GM12878 (cell line): ENCODE data around the gene PMEL. TPM values are rescaled to one million over a fixed set of nuclear protein-coding genes. Genes with fewer than 3 reads are reported as not detected.
"Not testable (repeated sequence)": the region's sequence is repeated elsewhere in the genome, so short reads cannot be mapped to it uniquely, and the experiment has no call there.

Source experiments
- ATAC-seq: fragments of 200-7000 bp; cut with Tn5 transposase; 3 replicates; pipeline ENCODE4 v1.9.1; 2020; ENCODE audit warnings: mild to moderate bottlenecking, moderate library complexity
- BruUV-seq: library from RNA; stranded (reverse); fragments of 400-500 nt; replicated peaks from 2 replicates; lab custom pipeline; 2021; lab: Mats Ljungman, UMichigan
- CTCF ChIA-PET: fragments of 300-600 bp; sonication (Branson Sonifier 250); formaldehyde crosslinking; extraction: SDS; loops from one replicate; lab custom pipeline; 2021; ENCODE audit warnings: inconsistent platforms; lab: Yijun Ruan, JAX
- POLR2A ChIA-PET: fragments of 350-600 bp; formaldehyde crosslinking; extraction: SDS; loops from one replicate; lab custom pipeline; 2021; ENCODE audit warnings: inconsistent platforms; lab: Charles Lee
- RAD21 ChIA-PET: fragments of 300-600 bp; sonication (Branson Sonifier 250); formaldehyde crosslinking; loops from one replicate; lab custom pipeline; 2023; ENCODE audit warnings: antibody characterized with exemption; ENCODE audit not compliant: unreplicated experiment; lab: Charles Lee
- SMC1A ChIA-PET: fragments of 300-600 bp; sonication (Branson Sonifier 250); formaldehyde crosslinking; loops from one replicate; lab custom pipeline; 2023; ENCODE audit not compliant: unreplicated experiment, uncharacterized antibody; lab: Charles Lee
- DNase-seq: peaks from one replicate; pipeline ENCODE4 v3.0.0-alpha.2; 2011; ENCODE audit warnings: low read depth, low spot score
- FAIRE-seq: peaks from 3 replicates; lab custom pipeline; 2011; peaks lifted over from hg19 to GRCh38; lab: Jason Lieb, UNC
- H2AFZ ChIP-seq: 2 replicates; pipeline ENCODE4 v1.6.0; 2011; ENCODE audit warnings: low read depth, low read length, control low read depth; ENCODE audit not compliant: control insufficient read depth
- H3K27ac ChIP-seq: 2 replicates; pipeline ENCODE4 v1.5.1; 2011; ENCODE audit warnings: control low read depth; ENCODE audit not compliant: control insufficient read depth, insufficient read depth
- H3K27me3 ChIP-seq, 2 experiments: replicated peaks in 1 of 2; 2 replicates each; pipeline versions ENCODE4 v1.6.0 to v1.6.1; 2011; ENCODE audit warnings: low read length in 1 of 2; ENCODE audit not compliant: control insufficient read depth in 2 of 2, insufficient read depth in 2 of 2
- H3K36me3 ChIP-seq, 2 experiments: 2 replicates each; pipeline ENCODE4 v1.5.1; 2011; ENCODE audit warnings: low read length in 1 of 2; ENCODE audit not compliant: control insufficient read depth in 2 of 2, insufficient read depth in 2 of 2
- H3K4me1 ChIP-seq: 2 replicates; pipeline ENCODE4 v1.6.1; 2011; ENCODE audit warnings: mild to moderate bottlenecking, low read length, moderate library complexity, mixed read lengths; ENCODE audit not compliant: control insufficient read depth, insufficient read depth
- H3K4me2 ChIP-seq: 2 replicates; pipeline ENCODE4 v1.6.0; 2011; ENCODE audit warnings: control low read depth; ENCODE audit not compliant: control insufficient read depth, insufficient read depth
- H3K4me3 ChIP-seq: fragments of 200-600 bp; sonication (generic); 2 replicates; pipeline ENCODE4 v1.5.1; 2016
- H3K79me2 ChIP-seq: 2 replicates; pipeline ENCODE4 v1.6.0; 2011; ENCODE audit warnings: low read length; ENCODE audit not compliant: control insufficient read depth, insufficient read depth
- H3K9ac ChIP-seq: 2 replicates; pipeline ENCODE4 v1.8.0; 2011; ENCODE audit warnings: low read length, control low read depth, mixed read lengths; ENCODE audit not compliant: control insufficient read depth, insufficient read depth
- H3K9me3 ChIP-seq: replicated peaks from 3 replicates; pipeline ENCODE4 v1.5.1; 2011; ENCODE audit warnings: mild to moderate bottlenecking, low read length; ENCODE audit not compliant: control insufficient read depth, insufficient read depth
- H4K20me1 ChIP-seq: 2 replicates; pipeline ENCODE4 v1.6.0; 2011; ENCODE audit not compliant: control insufficient read depth, insufficient read depth
- CHD4 ChIP-seq: fragments of 200-600 bp; sonication (generic); IDR thresholded peaks from 2 replicates; pipeline ENCODE4 v1.6.1; 2016; ENCODE audit warnings: mild to moderate bottlenecking
- CUX1 ChIP-seq: IDR thresholded peaks from 2 replicates; pipeline ENCODE4 v1.6.1; 2012; ENCODE audit warnings: improper control_type of control experiment, low read depth, low read length; ENCODE audit not compliant: insufficient replicate concordance
- E2F8 ChIP-seq: fragments of 450-650 bp; IDR thresholded peaks from 2 replicates; pipeline ENCODE4 v1.6.1; 2018; ENCODE audit warnings: mild to moderate bottlenecking, low read depth, moderate library complexity; ENCODE audit not compliant: partially characterized antibody
- IKZF1 ChIP-seq: fragments of 450-650 bp; conservative IDR thresholded peaks from 2 replicates; pipeline ENCODE4 v1.6.1; 2017; ENCODE audit warnings: antibody characterized with exemption, mild to moderate bottlenecking
- RFX5 ChIP-seq: IDR thresholded peaks from 2 replicates; pipeline ENCODE4 v1.6.1; 2011; ENCODE audit warnings: low read depth, low read length, improper control_type of control experiment
- WGBS: methylation state at CpG from one replicate; pipeline ENCODE4 v1.1.6; 2016; ENCODE audit warnings: low lambda C conversion rate; ENCODE audit not compliant: insufficient replicate concordance, insufficient coverage; ENCODE audit errors: missing lambda C conversion rate; 5-methylcytosine and 5-hydroxymethylcytosine counted together
- in situ Hi-C: fragments of 300-500 bp; cut with MboI; formaldehyde crosslinking; loops from 9 replicates; pipeline ENCODE4 v1.14.3; 2018; ENCODE audit warnings: mixed read lengths
- intact Hi-C: fragments of 100-400 bp; cut with micrococcal nuclease; formaldehyde crosslinking; loops from one replicate; pipeline ENCODE4 v1.14.2; 2022; ENCODE audit not compliant: unreplicated experiment
- polyA plus RNA-seq, 11 experiments: library from polyadenylated mRNA; depleted of rRNA in 4 of 11; unstranded in 6 of 11; stranded (reverse) in 5 of 11; fragments of >200 nt; fragmentation: Nextera tagmentation in 4 of 11; fragmentation: Illumina TruSeq in 1 of 11; extraction: Ambion mirVana in 4 of 11; extraction: Trizol in 1 of 11; gene quantifications; 1 replicate in 1 of 11; 2 replicates in 10 of 11; pipeline versions ENCODE4 v1.2.1 to v1.2.3, GENCODE V29; 2011 to 2016; ENCODE audit warnings: inconsistent platforms in 2 of 11, missing spikeins in 2 of 11, low read depth in 1 of 11
- total RNA-seq, 4 experiments: library from RNA; depleted of rRNA in 3 of 4; stranded (reverse); fragments of >200 nt in 3 of 4; fragmentation: Illumina TruSeq in 1 of 4; extraction: Trizol in 1 of 4; gene quantifications; 2 replicates each; pipeline versions ENCODE4 v1.2.1 to v1.2.3, GENCODE V29; 2013 to 2021

Gene PMEL
- total and polyA plus RNA-seq, 10 of the 15 experiments (the other 5 are each of a cell fraction or from before 2014, with no cell fraction given): 0.32 to 1.6 (median 0.56) TPM

- peak; percentile 50 for TF ChIP-seq CUX1
- TF ChIP-seq RFX5: no peak
- no peak for TF ChIP-seq E2F8
- no peak for TF ChIP-seq CHD4
- TF ChIP-seq IKZF1: peak; percentile 19; the same call in 1 of the 2 replicates
Measured at GRCh38 chr12:55982319-55982936, 16.6 kb upstream of the PMEL start (continued).

GRCh38 chr12:55981882-55982281 lies 16.0 kb upstream of the PMEL start:
- intact Hi-C loops, H3K27me3 ChIP-seq, H4K20me1 ChIP-seq, H3K79me2 ChIP-seq, ATAC-seq, H3K9me3 ChIP-seq, H2AFZ ChIP-seq, DNase-seq, BruUV-seq, H3K9ac ChIP-seq, H3K4me3 ChIP-seq, in situ Hi-C loops, FAIRE-seq: not testable (repeated sequence)
- SMC1A ChIA-PET: interaction anchor here (0.7 to 3.0 kb wide), 11 partner anchors 8 to 655 kb away, joined by 3 to 37 read pairs (median 6); partner anchors contain the start of genes ORMDL2, RAB5B, SARNP and SUOX
- POLR2A ChIA-PET: interaction anchor here (0.5 to 5.6 kb wide), 14 partner anchors 8 to 243 kb away, joined by 3 to 85 read pairs (median 4); partner anchors contain the start of genes DGKA and RAB5B
- H3K27ac ChIP-seq: peak overlapping the region; percentile 38; the same call in 1 of the 2 replicates
- peaks cover 0 to 15% of the 10 kb centered on the region in 2 experiments; a peak in 3 of 4 replicates for H3K36me3 ChIP-seq
- H3K4me1 ChIP-seq: peaks cover 16% of the 10 kb centered on the region
- CTCF ChIA-PET: interaction anchor here (0.7 to 4.2 kb wide), 9 partner anchors 8 to 52 kb away, joined by 3 to 45 read pairs (median 4); partner anchors contain the start of genes RAB5B and SUOX
- 57% methylated on average over 5 of the region's 5 CpGs for WGBS
- peak overlapping the region; percentile 31; the same call in 1 of the 2 replicates for H3K4me2 ChIP-seq
- RAD21 ChIA-PET: interaction anchor here (0.6 to 6.4 kb wide), 10 partner anchors 8 to 244 kb away, joined by 3 to 56 read pairs (median 6); partner anchors contain the start of genes DNAJC14, RAB5B and SUOX
